ENCODE results near the gene BCL2. TPM values are rescaled to one million over a fixed set of nuclear protein-coding genes. Genes with fewer than 3 reads are reported as not detected.

The BCL2 gene
- total RNA-seq, 1 donor from 2014 or later = 76.1 TPM

GRCh38 chr18:63128237-63128974 is 191.2 kb downstream of the BCL2 start:
- DNase-seq (ENCODE audit: low spot score) = no peak
- intact Hi-C loops (cut with micrococcal nuclease) = no loop called here
- Mint-ChIP-seq H3K36me3 (ENCODE audit: low read depth) (peaks cover 39% of the 10 kb centered on the region), H3K27ac (no peak overlapping the region), H3K27me3 (ENCODE audit: low read depth) (no peaks in the 10 kb centered on the region), H3K9me3 (no peaks in the 10 kb centered on the region), H3K4me3 (ENCODE audit: low read depth) (no peak overlapping the region), H3K4me1 (ENCODE audit: low read depth) (peaks cover 28% of the 10 kb centered on the region)

- Mint-ChIP-seq H3K27me3 (ENCODE audit: low read depth) (no peaks in the 10 kb centered on the region), H3K36me3 (ENCODE audit: low read depth) (peaks cover 45% of the 10 kb centered on the region), H3K4me3 (ENCODE audit: low read depth) (no peak overlapping the region), H3K27ac (no peak overlapping the region), H3K9me3 (no peaks in the 10 kb centered on the region), H3K4me1 (ENCODE audit: low read depth) (peaks cover 16% of the 10 kb centered on the region)
- no peak for DNase-seq (ENCODE audit: low spot score)
- intact Hi-C loops (cut with micrococcal nuclease) = no loop called here
These were observed 193.2 kb downstream of the BCL2 start for GRCh38 chr18:63126134-63127069.

GRCh38 chr18:63120620-63121019 is 198.9 kb downstream of the BCL2 start:
- Mint-ChIP-seq H3K36me3 (ENCODE audit: low read depth) (peaks cover 14% of the 10 kb centered on the region), H3K27ac (no peak overlapping the region), H3K27me3 (ENCODE audit: low read depth) (peaks cover 24% of the 10 kb centered on the region), H3K4me3 (ENCODE audit: low read depth) (no peak overlapping the region), H3K4me1 (ENCODE audit: low read depth) (peaks cover 2% of the 10 kb centered on the region), H3K9me3 (no peaks in the 10 kb centered on the region)
- intact Hi-C loops (cut with micrococcal nuclease) = no loop called here
- no peak for DNase-seq (ENCODE audit: low spot score)

DNA sequence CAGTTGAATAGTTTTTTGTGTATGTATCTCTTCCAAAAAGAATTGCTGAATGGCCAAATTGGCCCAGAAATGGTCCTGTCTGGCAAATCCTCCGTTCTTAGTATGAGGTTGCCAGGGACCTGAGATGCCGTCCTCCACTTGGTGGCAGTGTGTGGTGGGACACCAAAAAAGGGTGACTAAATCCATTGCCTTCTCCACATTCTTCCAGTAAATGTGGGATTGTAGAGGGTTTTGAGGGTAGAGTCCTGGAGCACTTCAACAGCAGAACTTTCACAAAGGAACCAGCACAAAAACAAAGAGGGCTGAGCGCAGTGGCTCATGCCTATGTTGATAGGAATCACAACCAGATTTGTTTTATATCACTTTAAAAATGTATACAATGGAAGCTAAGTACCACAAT is 199.9 kb downstream of the BCL2 start:
- H3K4me3 Mint-ChIP-seq (ENCODE audit: low read depth) = no peak overlapping the region
- intact Hi-C loops (cut with micrococcal nuclease) = no loop called here
- peaks cover 2% of the 10 kb centered on the region for H3K4me1 Mint-ChIP-seq (ENCODE audit: low read depth)
- H3K27ac Mint-ChIP-seq = no peak overlapping the region
- H3K27me3 Mint-ChIP-seq (ENCODE audit: low read depth) = peaks cover 24% of the 10 kb centered on the region
- no peaks in the 10 kb centered on the region for H3K9me3 Mint-ChIP-seq
- H3K36me3 Mint-ChIP-seq (ENCODE audit: low read depth) = peaks cover 7% of the 10 kb centered on the region
- no peak for DNase-seq (ENCODE audit: low spot score)

- H3K27ac Mint-ChIP-seq = no peak overlapping the region
- intact Hi-C loops (cut with micrococcal nuclease) = loop anchor here (5.0 kb wide), 1 partner anchor 97 kb away; no protein-coding TSS in a partner anchor
- peaks cover 10% of the 10 kb centered on the region for H3K36me3 Mint-ChIP-seq (ENCODE audit: low read depth)
- DNase-seq (ENCODE audit: low spot score) = no peak
- no peak overlapping the region for H3K4me3 Mint-ChIP-seq (ENCODE audit: low read depth)
- H3K27me3 Mint-ChIP-seq (ENCODE audit: low read depth) = peaks cover 22% of the 10 kb centered on the region
- peaks cover 20% of the 10 kb centered on the region for H3K4me1 Mint-ChIP-seq (ENCODE audit: low read depth)
- H3K9me3 Mint-ChIP-seq = peaks cover 25% of the 10 kb centered on the region
These were observed 205.5 kb downstream of the BCL2 start for GRCh38 chr18:63113899-63114565.

- H3K27ac Mint-ChIP-seq = no peak overlapping the region
- no peak for DNase-seq (ENCODE audit: low spot score)
- peaks cover 26% of the 10 kb centered on the region for H3K4me1 Mint-ChIP-seq (ENCODE audit: low read depth)
- peaks cover 15% of the 10 kb centered on the region for H3K27me3 Mint-ChIP-seq (ENCODE audit: low read depth)
- peaks cover 10% of the 10 kb centered on the region for H3K36me3 Mint-ChIP-seq (ENCODE audit: low read depth)
- intact Hi-C loops (cut with micrococcal nuclease) = loop anchor here (5.0 kb wide), 1 partner anchor 95 kb away; no protein-coding TSS in a partner anchor
- H3K4me3 Mint-ChIP-seq (ENCODE audit: low read depth) = no peak overlapping the region
- H3K9me3 Mint-ChIP-seq = peaks cover 25% of the 10 kb centered on the region
These were observed 206.9 kb downstream of the BCL2 start for GRCh38 chr18:63112706-63113105.

DNA sequence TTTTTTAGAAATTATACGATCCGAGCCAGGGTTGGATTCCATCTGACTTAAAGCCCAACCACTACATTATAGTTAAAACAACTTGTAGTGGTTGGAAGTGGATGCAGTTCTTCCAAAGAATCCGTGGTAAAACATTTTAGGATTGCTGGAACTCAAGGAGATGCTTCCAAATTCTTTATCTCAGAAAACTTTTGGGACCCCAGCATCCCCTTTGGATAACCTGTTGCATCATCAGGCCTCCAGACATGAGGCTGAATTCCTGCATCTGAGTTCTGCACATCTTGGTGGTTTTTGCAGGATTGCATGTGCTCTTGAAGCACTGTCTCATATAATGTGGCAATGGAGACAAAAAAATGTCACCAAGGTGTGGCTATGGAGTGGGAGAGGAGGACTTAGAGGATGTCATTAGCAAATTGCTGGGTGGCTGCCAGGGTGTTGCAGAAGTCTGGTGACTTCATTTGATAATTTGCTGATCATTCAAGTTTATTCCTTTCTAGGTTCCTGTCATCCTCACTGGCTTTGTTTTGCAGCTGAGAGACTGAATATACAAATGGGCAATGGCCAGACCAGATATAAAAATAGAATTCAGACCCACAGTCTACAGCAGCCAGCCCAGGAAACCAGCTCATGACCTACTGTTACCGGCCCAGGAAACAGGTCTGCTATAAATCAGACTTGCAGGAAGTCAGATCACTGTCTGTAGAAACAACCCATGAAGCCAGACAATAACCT is 207.7 kb downstream of the BCL2 start:
- Mint-ChIP-seq H3K36me3 (ENCODE audit: low read depth) (peaks cover 10% of the 10 kb centered on the region), H3K4me1 (ENCODE audit: low read depth) (peaks cover 34% of the 10 kb centered on the region), H3K27ac (no peak overlapping the region), H3K9me3 (peaks cover 25% of the 10 kb centered on the region), H3K27me3 (ENCODE audit: low read depth) (peaks cover 8% of the 10 kb centered on the region), H3K4me3 (ENCODE audit: low read depth) (no peak overlapping the region)
- intact Hi-C loops (cut with micrococcal nuclease) = loop anchor here (5.0 kb wide), 1 partner anchor 95 kb away; no protein-coding TSS in a partner anchor
- DNase-seq (ENCODE audit: low spot score) = no peak

- intact Hi-C loops (cut with micrococcal nuclease) = loop anchor here (5.0 to 10.0 kb wide), 4 partner anchors 38 to 325 kb away; no protein-coding TSS in a partner anchor
- H3K27me3 Mint-ChIP-seq (ENCODE audit: low read depth) = no peaks in the 10 kb centered on the region
- peaks cover 48% of the 10 kb centered on the region for H3K4me1 Mint-ChIP-seq (ENCODE audit: low read depth)
- peaks cover 13% of the 10 kb centered on the region for H3K36me3 Mint-ChIP-seq (ENCODE audit: low read depth)
- H3K9me3 Mint-ChIP-seq = peaks cover 30% of the 10 kb centered on the region
- no peak for DNase-seq (ENCODE audit: low spot score)
- no peak overlapping the region for H3K27ac Mint-ChIP-seq
- no peak overlapping the region for H3K4me3 Mint-ChIP-seq (ENCODE audit: low read depth)
These were observed 209.8 kb downstream of the BCL2 start for GRCh38 chr18:63109802-63110201.

DNA sequence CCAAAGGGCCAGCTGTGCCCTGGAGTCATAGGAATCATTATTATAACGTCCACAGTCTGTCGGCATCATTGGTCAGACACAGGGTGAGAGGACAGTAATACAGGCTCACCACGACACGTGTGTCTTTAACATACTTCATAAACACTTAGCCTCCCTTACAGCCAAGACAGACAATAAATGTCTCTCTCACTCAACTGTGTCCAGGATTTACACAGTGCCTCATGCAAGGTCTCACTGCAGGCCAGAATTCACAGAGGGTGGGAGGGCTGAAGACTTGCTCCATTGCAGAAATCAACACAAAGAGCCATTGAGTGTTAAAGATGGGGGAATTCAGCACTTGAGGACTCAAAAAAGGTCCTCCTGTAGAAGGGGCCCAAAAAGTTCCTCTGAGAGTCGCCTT is 210.5 kb downstream of the BCL2 start:
- DNase-seq (ENCODE audit: low spot score) = no peak
- Mint-ChIP-seq H3K4me1 (ENCODE audit: low read depth) (peaks cover 50% of the 10 kb centered on the region), H3K4me3 (ENCODE audit: low read depth) (no peak overlapping the region), H3K9me3 (peaks cover 30% of the 10 kb centered on the region), H3K27me3 (ENCODE audit: low read depth) (no peaks in the 10 kb centered on the region), H3K36me3 (ENCODE audit: low read depth) (peaks cover 16% of the 10 kb centered on the region), H3K27ac (no peak overlapping the region)
- intact Hi-C loops (cut with micrococcal nuclease) = loop anchor here (5.0 to 10.0 kb wide), 3 partner anchors 37 to 324 kb away; no protein-coding TSS in a partner anchor

GRCh38 chr18:63107931-63108330 is 211.6 kb downstream of the BCL2 start:
- peaks cover 56% of the 10 kb centered on the region for H3K4me1 Mint-ChIP-seq (ENCODE audit: low read depth)

GRCh38 chr18:63107171-63107845 is 212.3 kb downstream of the BCL2 start:
- Mint-ChIP-seq H3K9me3 (peaks cover 27% of the 10 kb centered on the region), H3K4me3 (ENCODE audit: low read depth) (no peak overlapping the region), H3K27ac (peak overlapping the region; percentile 88), H3K27me3 (ENCODE audit: low read depth) (peaks cover 3% of the 10 kb centered on the region), H3K4me1 (ENCODE audit: low read depth) (peaks cover 57% of the 10 kb centered on the region), H3K36me3 (ENCODE audit: low read depth) (peaks cover 20% of the 10 kb centered on the region)
- intact Hi-C loops (cut with micrococcal nuclease) = loop anchor here (1.0 to 10.0 kb wide), 10 partner anchors 9 to 843 kb away; no protein-coding TSS in a partner anchor
- no peak for DNase-seq (ENCODE audit: low spot score)

More at GRCh38 chr18:63107931-63108330, 211.6 kb downstream of the BCL2 start:
- peaks cover 3% of the 10 kb centered on the region for H3K27me3 Mint-ChIP-seq (ENCODE audit: low read depth)
- H3K9me3 Mint-ChIP-seq = peaks cover 33% of the 10 kb centered on the region
- intact Hi-C loops (cut with micrococcal nuclease) = loop anchor here (1.0 to 10.0 kb wide), 10 partner anchors 9 to 843 kb away; no protein-coding TSS in a partner anchor
- no peak overlapping the region for H3K27ac Mint-ChIP-seq
- peaks cover 20% of the 10 kb centered on the region for H3K36me3 Mint-ChIP-seq (ENCODE audit: low read depth)
- no peak for DNase-seq (ENCODE audit: low spot score)
- no peak overlapping the region for H3K4me3 Mint-ChIP-seq (ENCODE audit: low read depth)
